ENCODE results near the gene OMP.

OMP gene

GRCh38 chr11:77143405-77144020, 40.9 kb downstream of the OMP start:
- DNase-seq: no peak

GRCh38 chr11:77144196-77144856, 41.7 kb downstream of the OMP start:
- no peak for DNase-seq

- no peak for DNase-seq
Observed at GRCh38 chr11:77144857-77145428, 42.3 kb downstream of the OMP start.

GRCh38 chr11:77146261-77147035, 43.8 kb downstream of the OMP start:
- no peak for DNase-seq

GRCh38 chr11:77147036-77147315, 44.3 kb downstream of the OMP start:
- DNase-seq: no peak

- DNase-seq: no peak
Observed at GRCh38 chr11:77147668-77148321, 45.2 kb downstream of the OMP start.

- no peak for DNase-seq
Observed at GRCh38 chr11:77148963-77149715, 46.5 kb downstream of the OMP start.

- no peak for DNase-seq
Observed at GRCh38 chr11:77149716-77150392, 47.2 kb downstream of the OMP start.

- DNase-seq: no peak
Observed at GRCh38 chr11:77150836-77151235, 48.2 kb downstream of the OMP start.

GRCh38 chr11:77151804-77152509, 49.3 kb downstream of the OMP start:
- no peak for DNase-seq

- DNase-seq: no peak
Observed at GRCh38 chr11:77152846-77153245, 50.2 kb downstream of the OMP start.

Data from NCI-H187 treated with DMSO at 0.1 percent for 48 hours (cell line).